Eye (tissue), 1 donor: ENCODE measurements around the gene TEX48.

Experiments used
- DNase-seq: peaks from one replicate; pipeline ENCODE4 v3.0.0-alpha.2; 2015

TEX48 gene

DNA sequence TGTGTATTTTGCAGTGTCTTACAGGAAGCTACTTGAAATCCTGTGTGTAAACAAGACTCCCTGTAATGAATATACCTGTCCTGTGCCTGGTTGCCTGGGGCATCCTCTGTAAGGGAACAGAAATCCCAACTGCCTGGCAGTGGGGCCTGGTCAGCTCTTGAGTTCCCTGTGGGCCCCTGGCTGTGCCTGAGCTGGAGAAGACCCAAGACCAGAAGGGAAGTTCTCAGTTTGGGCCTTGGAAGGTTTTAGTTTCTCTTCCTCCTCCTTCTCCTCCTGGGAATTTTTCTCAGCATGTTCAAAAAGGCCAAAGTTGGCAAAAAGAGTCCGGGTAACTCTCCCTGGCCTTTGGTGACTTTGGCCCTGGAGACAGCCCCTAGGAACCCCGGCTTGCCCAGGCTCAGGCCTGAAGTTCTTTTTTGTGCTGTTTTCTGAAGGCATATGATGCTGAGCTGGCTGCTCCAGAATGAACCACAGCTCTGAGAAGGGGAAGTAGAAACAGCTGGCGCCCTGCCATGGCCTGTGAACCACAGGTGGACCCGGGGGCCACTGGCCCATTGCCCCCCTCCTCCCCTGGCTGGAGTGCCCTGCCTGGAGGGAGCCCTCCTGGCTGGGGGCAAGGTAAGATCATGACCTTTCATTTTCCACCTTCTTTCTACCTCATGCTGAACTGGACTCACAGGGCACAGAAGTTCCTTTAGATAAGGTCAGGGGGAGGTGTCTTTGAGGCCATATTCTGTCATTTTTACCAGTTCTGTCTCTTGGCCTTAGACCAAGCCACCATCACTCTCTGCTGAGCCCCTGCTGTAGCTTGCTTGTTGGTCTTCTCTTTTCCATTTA lies 65.1 kb downstream of the TEX48 start:
- DNase-seq = no peak
